Neural cell (in vitro differentiated cells): ENCODE results near the gene ZNF805.

Source experiments
- EP300 ChIP-seq: fragments of 450-650 bp; conservative IDR thresholded peaks from 2 replicates; pipeline ENCODE4 v1.6.1; 2014; ENCODE audit warnings: antibody characterized with exemption, mild to moderate bottlenecking, moderate library complexity; ENCODE audit not compliant: poor library complexity, severe bottlenecking
- EZH2 ChIP-seq: fragments of 200-600, 300-800 bp; shearing (Covaris generic), sonication (generic); IDR thresholded peaks from 2 replicates; pipeline ENCODE4 v1.6.1; 2014; ENCODE audit warnings: antibody characterized with exemption, low read length, borderline replicate concordance, mild to moderate bottlenecking; ENCODE audit not compliant: insufficient read depth, poor library complexity, severe bottlenecking
- MXI1 ChIP-seq: fragments of 450-650 bp; conservative IDR thresholded peaks from 2 replicates; pipeline ENCODE4 v1.6.1; 2014; ENCODE audit warnings: antibody characterized with exemption, mild to moderate bottlenecking; ENCODE audit not compliant: poor library complexity, severe bottlenecking
- POLR2AphosphoS5 ChIP-seq: IDR thresholded peaks from 2 replicates; pipeline ENCODE4 v1.6.1; 2012
- RAD21 ChIP-seq: fragments of 450-650 bp; conservative IDR thresholded peaks from 2 replicates; pipeline ENCODE4 v1.6.1; 2014; ENCODE audit warnings: antibody characterized with exemption, mild to moderate bottlenecking, moderate library complexity
- SMC3 ChIP-seq: fragments of 450-650 bp; conservative IDR thresholded peaks from 2 replicates; pipeline ENCODE4 v1.6.1; 2014; ENCODE audit warnings: antibody characterized with exemption, mild to moderate bottlenecking, moderate library complexity; ENCODE audit not compliant: poor library complexity
- TAF1 ChIP-seq: IDR thresholded peaks from 2 replicates; pipeline ENCODE4 v1.6.1; 2012; ENCODE audit warnings: low read depth
- TF ChIP-seq, protein P1 (sequence below): fragments of 450-650 bp; IDR thresholded peaks from 2 replicates; pipeline ENCODE4 v1.5.1; 2014; ENCODE audit warnings: antibody characterized with exemption, mild to moderate bottlenecking, moderate library complexity; ENCODE audit not compliant: poor library complexity, severe bottlenecking
- TF ChIP-seq, protein P2 (sequence below): IDR thresholded peaks from 2 replicates; pipeline ENCODE4 v1.6.1; 2012; ENCODE audit warnings: borderline replicate concordance

DNA sequence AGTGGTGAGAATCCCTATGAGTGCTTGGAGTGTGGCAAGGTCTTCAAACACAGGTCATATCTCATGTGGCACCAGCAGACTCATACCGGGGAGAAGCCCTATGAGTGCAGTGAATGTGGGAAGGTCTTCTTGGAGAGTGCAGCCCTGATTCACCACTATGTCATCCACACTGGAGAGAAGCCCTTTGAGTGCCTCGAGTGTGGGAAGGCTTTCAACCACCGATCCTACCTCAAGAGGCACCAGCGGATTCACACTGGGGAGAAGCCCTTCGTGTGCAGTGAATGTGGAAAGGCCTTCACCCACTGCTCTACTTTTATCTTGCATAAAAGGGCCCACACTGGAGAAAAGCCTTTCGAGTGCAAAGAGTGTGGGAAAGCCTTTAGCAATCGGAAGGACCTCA lies 28.3 kb upstream of the ZNF805 start:
- TF ChIP-seq EZH2 = no peak
- TF ChIP-seq, protein P1, sequence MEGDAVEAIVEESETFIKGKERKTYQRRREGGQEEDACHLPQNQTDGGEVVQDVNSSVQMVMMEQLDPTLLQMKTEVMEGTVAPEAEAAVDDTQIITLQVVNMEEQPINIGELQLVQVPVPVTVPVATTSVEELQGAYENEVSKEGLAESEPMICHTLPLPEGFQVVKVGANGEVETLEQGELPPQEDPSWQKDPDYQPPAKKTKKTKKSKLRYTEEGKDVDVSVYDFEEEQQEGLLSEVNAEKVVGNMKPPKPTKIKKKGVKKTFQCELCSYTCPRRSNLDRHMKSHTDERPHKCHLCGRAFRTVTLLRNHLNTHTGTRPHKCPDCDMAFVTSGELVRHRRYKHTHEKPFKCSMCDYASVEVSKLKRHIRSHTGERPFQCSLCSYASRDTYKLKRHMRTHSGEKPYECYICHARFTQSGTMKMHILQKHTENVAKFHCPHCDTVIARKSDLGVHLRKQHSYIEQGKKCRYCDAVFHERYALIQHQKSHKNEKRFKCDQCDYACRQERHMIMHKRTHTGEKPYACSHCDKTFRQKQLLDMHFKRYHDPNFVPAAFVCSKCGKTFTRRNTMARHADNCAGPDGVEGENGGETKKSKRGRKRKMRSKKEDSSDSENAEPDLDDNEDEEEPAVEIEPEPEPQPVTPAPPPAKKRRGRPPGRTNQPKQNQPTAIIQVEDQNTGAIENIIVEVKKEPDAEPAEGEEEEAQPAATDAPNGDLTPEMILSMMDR = no peak
- TF ChIP-seq, protein P2, sequence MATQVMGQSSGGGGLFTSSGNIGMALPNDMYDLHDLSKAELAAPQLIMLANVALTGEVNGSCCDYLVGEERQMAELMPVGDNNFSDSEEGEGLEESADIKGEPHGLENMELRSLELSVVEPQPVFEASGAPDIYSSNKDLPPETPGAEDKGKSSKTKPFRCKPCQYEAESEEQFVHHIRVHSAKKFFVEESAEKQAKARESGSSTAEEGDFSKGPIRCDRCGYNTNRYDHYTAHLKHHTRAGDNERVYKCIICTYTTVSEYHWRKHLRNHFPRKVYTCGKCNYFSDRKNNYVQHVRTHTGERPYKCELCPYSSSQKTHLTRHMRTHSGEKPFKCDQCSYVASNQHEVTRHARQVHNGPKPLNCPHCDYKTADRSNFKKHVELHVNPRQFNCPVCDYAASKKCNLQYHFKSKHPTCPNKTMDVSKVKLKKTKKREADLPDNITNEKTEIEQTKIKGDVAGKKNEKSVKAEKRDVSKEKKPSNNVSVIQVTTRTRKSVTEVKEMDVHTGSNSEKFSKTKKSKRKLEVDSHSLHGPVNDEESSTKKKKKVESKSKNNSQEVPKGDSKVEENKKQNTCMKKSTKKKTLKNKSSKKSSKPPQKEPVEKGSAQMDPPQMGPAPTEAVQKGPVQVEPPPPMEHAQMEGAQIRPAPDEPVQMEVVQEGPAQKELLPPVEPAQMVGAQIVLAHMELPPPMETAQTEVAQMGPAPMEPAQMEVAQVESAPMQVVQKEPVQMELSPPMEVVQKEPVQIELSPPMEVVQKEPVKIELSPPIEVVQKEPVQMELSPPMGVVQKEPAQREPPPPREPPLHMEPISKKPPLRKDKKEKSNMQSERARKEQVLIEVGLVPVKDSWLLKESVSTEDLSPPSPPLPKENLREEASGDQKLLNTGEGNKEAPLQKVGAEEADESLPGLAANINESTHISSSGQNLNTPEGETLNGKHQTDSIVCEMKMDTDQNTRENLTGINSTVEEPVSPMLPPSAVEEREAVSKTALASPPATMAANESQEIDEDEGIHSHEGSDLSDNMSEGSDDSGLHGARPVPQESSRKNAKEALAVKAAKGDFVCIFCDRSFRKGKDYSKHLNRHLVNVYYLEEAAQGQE = no peak
- TF ChIP-seq MXI1 = no peak
- no peak for TF ChIP-seq SMC3
- no peak for TF ChIP-seq EP300
- no peak for TF ChIP-seq POLR2AphosphoS5
- TF ChIP-seq TAF1 = no peak
- TF ChIP-seq RAD21 = no peak
